HCT116 (cell line): ENCODE results near the gene TMEM178B. TPM values are rescaled to one million over a fixed set of nuclear protein-coding genes. Genes with fewer than 3 reads are reported as not detected.

ENCODE experiments used
- ATAC-seq: fragments of 200-7000 bp; cut with Tn5 transposase; 2 replicates; pipeline ENCODE4 v1.9.1; 2020; ENCODE audit warnings: mild to moderate bottlenecking, moderate library complexity
- BruUV-seq: library from RNA; stranded (reverse); fragments of 400-500 nt; replicated peaks from 2 replicates; lab custom pipeline; 2021; lab: Mats Ljungman, UMichigan
- CTCF ChIA-PET: fragments of 300-600 bp; sonication (Branson Sonifier 250); formaldehyde crosslinking; loops from one replicate; lab custom pipeline; 2021; ENCODE audit warnings: antibody characterized with exemption; lab: Charles Lee
- POLR2A ChIA-PET: fragments of 300-600, 350-600 bp; sonication (Branson Sonifier 250); formaldehyde crosslinking; loops from one replicate; lab custom pipeline; 2021; ENCODE audit warnings: antibody characterized with exemption; lab: Charles Lee
- RAD21 ChIA-PET, 2 experiments: fragments of 300-600 bp; sonication (Branson Sonifier 250); formaldehyde crosslinking; loops; one replicate each; lab custom pipeline; 2023; ENCODE audit warnings: low total read pairs in 2 of 2; ENCODE audit not compliant: uncharacterized antibody in 2 of 2, unreplicated experiment in 2 of 2, low non-redundant PET in 1 of 2; lab: Charles Lee
- DNase-seq: peaks from one replicate; pipeline ENCODE4 v3.0.0-alpha.2; 2010; ENCODE audit warnings: low read depth, low spot score
- H2AFZ ChIP-seq: fragments of 200-600 bp; shearing (Covaris generic), sonication (generic); 2 replicates; pipeline ENCODE4 v1.6.1; 2017; ENCODE audit warnings: low read depth, mixed run types, mixed read lengths, antibody characterized with exemption, low read length; ENCODE audit not compliant: poor library complexity, severe bottlenecking
- H3K27ac ChIP-seq: 2 replicates; pipeline ENCODE4 v1.5.1; 2012; ENCODE audit warnings: low read depth, low read length
- H3K27me3 ChIP-seq: fragments of 200-600 bp; sonication (generic); 2 replicates; pipeline ENCODE4 v1.6.1; 2016; ENCODE audit warnings: mixed run types, low read length, mixed read lengths; ENCODE audit not compliant: insufficient read depth
- H3K36me3 ChIP-seq, 2 experiments: fragments of 200-500 bp in 1 of 2; fragments of 200-600 bp in 1 of 2; sonication (Bioruptor generic) in 1 of 2; sonication (generic) in 1 of 2; 2 replicates each; pipeline versions ENCODE4 v1.5.1 to v1.6.1; 2014 to 2016; ENCODE audit warnings: low read length in 2 of 2, inconsistent platforms in 1 of 2, mixed read lengths in 1 of 2, mixed run types in 1 of 2; ENCODE audit not compliant: insufficient read depth in 2 of 2, control insufficient read depth in 1 of 2
- H3K4me1 ChIP-seq, 2 experiments: fragments of 200-600 bp in 1 of 2; sonication (generic) in 1 of 2; 2 replicates each; pipeline versions ENCODE4 v1.5.1 to v1.6.1; 2012 to 2017; ENCODE audit warnings: low read length in 2 of 2, inconsistent platforms in 1 of 2, mild to moderate bottlenecking in 1 of 2, mixed read lengths in 1 of 2, mixed run types in 1 of 2, moderate library complexity in 1 of 2; ENCODE audit not compliant: insufficient read depth in 2 of 2, control insufficient read depth in 1 of 2
- H3K4me2 ChIP-seq: fragments of 200-600 bp; sonication (generic); 2 replicates; pipeline ENCODE4 v1.6.1; 2017; ENCODE audit warnings: mixed run types, low read length, mixed read lengths
- H3K4me3 ChIP-seq, 2 experiments: fragments of 200-600 bp in 1 of 2; sonication (generic) in 1 of 2; replicated peaks in 1 of 2; 2 replicates each; pipeline ENCODE4 v1.5.1; 2011 to 2016; ENCODE audit warnings: low read length in 2 of 2, control low read depth in 1 of 2, low read depth in 1 of 2, mild to moderate bottlenecking in 1 of 2, mixed read lengths in 1 of 2, mixed run types in 1 of 2
- H3K79me2 ChIP-seq: fragments of 200-600 bp; sonication (generic); 2 replicates; pipeline ENCODE4 v1.6.1; 2017; ENCODE audit warnings: mild to moderate bottlenecking, mixed run types, low read length, moderate library complexity, mixed read lengths; ENCODE audit not compliant: insufficient read depth
- H3K9ac ChIP-seq: fragments of 200-600 bp; sonication (generic); 2 replicates; pipeline ENCODE4 v1.6.1; 2016; ENCODE audit warnings: low read length, mixed read lengths
- H3K9me2 ChIP-seq: fragments of 200-600 bp; sonication (generic), shearing (Covaris generic); 2 replicates; pipeline ENCODE4 v1.6.1; 2017; ENCODE audit warnings: mixed run types, mild to moderate bottlenecking, moderate library complexity; ENCODE audit not compliant: insufficient read depth
- H3K9me3 ChIP-seq, 2 experiments: fragments of 200-500 bp in 1 of 2; fragments of 200-600 bp in 1 of 2; sonication (Bioruptor generic) in 1 of 2; sonication (generic) in 1 of 2; 2 replicates each; pipeline ENCODE4 v1.6.1; 2014 to 2017; ENCODE audit warnings: low read length in 2 of 2, mixed read lengths in 2 of 2, inconsistent platforms in 1 of 2, low read depth in 1 of 2, mild to moderate bottlenecking in 1 of 2, mixed run types in 1 of 2, moderate library complexity in 1 of 2; ENCODE audit not compliant: control insufficient read depth in 1 of 2, insufficient read depth in 1 of 2
- H4K20me1 ChIP-seq: fragments of 200-600 bp; sonication (generic), shearing (Covaris generic); 2 replicates; pipeline ENCODE4 v1.6.1; 2017; ENCODE audit warnings: mixed run types, mild to moderate bottlenecking, moderate library complexity; ENCODE audit not compliant: insufficient read depth
- EGR1 ChIP-seq: IDR thresholded peaks from 2 replicates; pipeline ENCODE4 v1.6.1; 2012; ENCODE audit warnings: low read depth
- ELF1 ChIP-seq: IDR thresholded peaks from 2 replicates; pipeline ENCODE4 v1.6.1; 2012; ENCODE audit warnings: low read depth, borderline replicate concordance
- EZH2 ChIP-seq: fragments of 200-600 bp; sonication (generic); IDR thresholded peaks from 2 replicates; pipeline ENCODE4 v1.6.1; 2017; ENCODE audit warnings: antibody characterized with exemption, mixed run types
- EZH2phosphoT487 ChIP-seq: fragments of 200-600 bp; IDR thresholded peaks from 2 replicates; pipeline ENCODE4 v1.6.1; 2018; ENCODE audit warnings: antibody characterized with exemption, borderline replicate concordance
- FOSL1 ChIP-seq: IDR thresholded peaks from 2 replicates; pipeline ENCODE4 v1.6.1; 2012; ENCODE audit warnings: low read depth
- JUND ChIP-seq: IDR thresholded peaks from 2 replicates; pipeline ENCODE4 v1.6.1; 2012
- POLR2A ChIP-seq: IDR thresholded peaks from 2 replicates; pipeline ENCODE4 v1.7.0; 2011; ENCODE audit warnings: borderline replicate concordance; ENCODE audit not compliant: insufficient read depth, insufficient read length; ENCODE audit errors: extremely low read depth
- RAD21 ChIP-seq: IDR thresholded peaks from 2 replicates; pipeline ENCODE4 v1.6.1; 2012; ENCODE audit warnings: low read depth, mild to moderate bottlenecking
- SIN3A ChIP-seq: IDR thresholded peaks from 2 replicates; pipeline ENCODE4 v1.6.1; 2012; ENCODE audit warnings: low read depth
- SP1 ChIP-seq: IDR thresholded peaks from 2 replicates; pipeline ENCODE4 v1.6.1; 2012; ENCODE audit warnings: low read depth
- SRF ChIP-seq: IDR thresholded peaks from 2 replicates; pipeline ENCODE4 v1.6.1; 2012; ENCODE audit warnings: low read depth
- TCF7L2 ChIP-seq: IDR thresholded peaks from 2 replicates; pipeline ENCODE4 v1.7.0; 2011; ENCODE audit warnings: borderline replicate concordance, inconsistent platforms; ENCODE audit not compliant: insufficient read depth, insufficient read length; ENCODE audit errors: extremely low read depth
- YY1 ChIP-seq: IDR thresholded peaks from 2 replicates; pipeline ENCODE4 v1.6.1; 2011; ENCODE audit warnings: low read length, low read depth, moderate library complexity, mild to moderate bottlenecking; ENCODE audit not compliant: insufficient replicate concordance; ENCODE audit errors: extremely low read depth
- ZFX ChIP-seq: fragments of 450-650 bp; IDR thresholded peaks from 2 replicates; pipeline ENCODE4 v1.6.1; 2017
- ZNF274 ChIP-seq: fragments of 200-500 bp; sonication (Bioruptor generic); IDR thresholded peaks from 2 replicates; pipeline ENCODE4 v1.6.1; 2014; ENCODE audit warnings: mild to moderate bottlenecking, low read depth, low read length, inconsistent platforms
- intact Hi-C: fragments of 100-400 bp; cut with micrococcal nuclease; formaldehyde crosslinking; loops from 2 replicates; pipeline ENCODE4 v1.10.0; 2022
- total RNA-seq: library from RNA; stranded (reverse); gene quantifications from one replicate; pipeline ENCODE4 v1.2.1, GENCODE V29; 2021; ENCODE audit not compliant: unreplicated experiment
- TF ChIP-seq, protein P1 (sequence below): IDR thresholded peaks from 2 replicates; pipeline ENCODE4 v1.6.1; 2011; ENCODE audit warnings: mild to moderate bottlenecking, low read length, moderate library complexity; ENCODE audit not compliant: insufficient replicate concordance; ENCODE audit errors: extremely low read depth
- TF ChIP-seq, protein P2 (sequence below): IDR thresholded peaks from 2 replicates; pipeline ENCODE4 v1.6.1; 2012
- TF ChIP-seq, protein P3 (sequence below): IDR thresholded peaks from 2 replicates; pipeline ENCODE4 v1.6.1; 2012
- TF ChIP-seq, protein P4 (sequence below), 3 experiments: fragments of 200-600 bp in 1 of 3; sonication (generic) in 1 of 3; IDR thresholded peaks in 2 of 3; conservative IDR thresholded peaks in 1 of 3; 2 replicates each; pipeline ENCODE4 v1.5.1; 2012 to 2017; ENCODE audit warnings: low read depth in 2 of 3, low read length in 2 of 3, antibody characterized with exemption in 1 of 3, borderline replicate concordance in 1 of 3, control low read depth in 1 of 3, mild to moderate bottlenecking in 1 of 3, mixed read lengths in 1 of 3, mixed run types in 1 of 3, moderate library complexity in 1 of 3; ENCODE audit not compliant: insufficient read depth in 1 of 3

TMEM178B gene
- total RNA-seq, 1 experiment from 2014 or later, result 0.02 TPM

DNA sequence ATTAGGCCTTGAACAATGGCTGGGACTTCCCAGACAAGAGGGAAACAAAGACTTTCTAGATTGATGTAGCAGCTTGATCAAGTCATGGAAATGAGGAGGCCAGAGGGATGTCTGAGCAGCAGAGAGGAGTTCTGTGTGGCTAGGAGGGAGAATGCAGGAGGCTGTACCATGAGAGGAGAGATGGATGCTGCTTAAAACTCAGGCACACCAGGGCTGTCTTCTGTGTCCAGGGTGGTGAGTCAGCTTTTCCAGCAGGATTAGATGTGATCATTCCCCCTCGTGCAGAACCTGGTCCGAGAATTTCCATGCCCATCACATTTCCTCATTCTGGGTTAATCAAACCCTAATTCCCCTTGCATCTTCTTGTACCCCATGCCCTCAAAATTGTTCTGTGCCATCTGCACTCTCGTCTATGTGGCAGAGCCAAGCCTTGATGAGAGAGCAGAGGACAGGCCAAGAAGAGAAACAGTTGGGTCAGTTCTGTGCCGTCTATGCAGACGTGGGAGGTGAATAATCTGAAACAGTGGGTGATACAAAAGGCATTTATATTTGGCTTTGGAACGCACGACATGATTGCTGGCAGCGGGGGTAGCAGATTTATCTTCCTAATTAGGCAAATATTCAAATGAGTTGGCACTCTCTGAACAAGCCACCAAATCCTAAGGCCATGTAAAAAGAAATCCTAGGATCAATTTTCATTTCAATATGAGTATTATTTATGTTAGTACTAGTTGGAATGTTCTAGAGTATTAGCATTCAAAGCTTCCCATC, 160.7 kb downstream of the TMEM178B start:
- no peaks in the 10 kb centered on the region for H3K79me2 ChIP-seq
- H4K20me1 ChIP-seq, result no peaks in the 10 kb centered on the region
- no peaks in the 10 kb centered on the region for H3K9me2 ChIP-seq
- CTCF ChIA-PET, result no interaction called here
- no peaks in the 10 kb centered on the region for H3K4me1 ChIP-seq
- no peak for TF ChIP-seq EZH2
- TF ChIP-seq RAD21, result no peak
- TF ChIP-seq SRF, result no peak
- TF ChIP-seq TCF7L2, result no peak
- no peak for TF ChIP-seq EZH2phosphoT487
- TF ChIP-seq ZFX, result no peak
- TF ChIP-seq, protein P1, sequence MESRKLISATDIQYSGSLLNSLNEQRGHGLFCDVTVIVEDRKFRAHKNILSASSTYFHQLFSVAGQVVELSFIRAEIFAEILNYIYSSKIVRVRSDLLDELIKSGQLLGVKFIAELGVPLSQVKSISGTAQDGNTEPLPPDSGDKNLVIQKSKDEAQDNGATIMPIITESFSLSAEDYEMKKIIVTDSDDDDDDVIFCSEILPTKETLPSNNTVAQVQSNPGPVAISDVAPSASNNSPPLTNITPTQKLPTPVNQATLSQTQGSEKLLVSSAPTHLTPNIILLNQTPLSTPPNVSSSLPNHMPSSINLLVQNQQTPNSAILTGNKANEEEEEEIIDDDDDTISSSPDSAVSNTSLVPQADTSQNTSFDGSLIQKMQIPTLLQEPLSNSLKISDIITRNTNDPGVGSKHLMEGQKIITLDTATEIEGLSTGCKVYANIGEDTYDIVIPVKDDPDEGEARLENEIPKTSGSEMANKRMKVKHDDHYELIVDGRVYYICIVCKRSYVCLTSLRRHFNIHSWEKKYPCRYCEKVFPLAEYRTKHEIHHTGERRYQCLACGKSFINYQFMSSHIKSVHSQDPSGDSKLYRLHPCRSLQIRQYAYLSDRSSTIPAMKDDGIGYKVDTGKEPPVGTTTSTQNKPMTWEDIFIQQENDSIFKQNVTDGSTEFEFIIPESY, result no peak
- TF ChIP-seq, protein P2, sequence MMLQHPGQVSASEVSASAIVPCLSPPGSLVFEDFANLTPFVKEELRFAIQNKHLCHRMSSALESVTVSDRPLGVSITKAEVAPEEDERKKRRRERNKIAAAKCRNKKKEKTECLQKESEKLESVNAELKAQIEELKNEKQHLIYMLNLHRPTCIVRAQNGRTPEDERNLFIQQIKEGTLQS, result no peak
- TF ChIP-seq ELF1, result no peak
- TF ChIP-seq JUND, result no peak
- no peak for TF ChIP-seq FOSL1
- TF ChIP-seq EGR1, result no peak
- TF ChIP-seq, protein P3, sequence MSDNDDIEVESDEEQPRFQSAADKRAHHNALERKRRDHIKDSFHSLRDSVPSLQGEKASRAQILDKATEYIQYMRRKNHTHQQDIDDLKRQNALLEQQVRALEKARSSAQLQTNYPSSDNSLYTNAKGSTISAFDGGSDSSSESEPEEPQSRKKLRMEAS, result no peak
- no peak for TF ChIP-seq SIN3A
- TF ChIP-seq, protein P4, sequence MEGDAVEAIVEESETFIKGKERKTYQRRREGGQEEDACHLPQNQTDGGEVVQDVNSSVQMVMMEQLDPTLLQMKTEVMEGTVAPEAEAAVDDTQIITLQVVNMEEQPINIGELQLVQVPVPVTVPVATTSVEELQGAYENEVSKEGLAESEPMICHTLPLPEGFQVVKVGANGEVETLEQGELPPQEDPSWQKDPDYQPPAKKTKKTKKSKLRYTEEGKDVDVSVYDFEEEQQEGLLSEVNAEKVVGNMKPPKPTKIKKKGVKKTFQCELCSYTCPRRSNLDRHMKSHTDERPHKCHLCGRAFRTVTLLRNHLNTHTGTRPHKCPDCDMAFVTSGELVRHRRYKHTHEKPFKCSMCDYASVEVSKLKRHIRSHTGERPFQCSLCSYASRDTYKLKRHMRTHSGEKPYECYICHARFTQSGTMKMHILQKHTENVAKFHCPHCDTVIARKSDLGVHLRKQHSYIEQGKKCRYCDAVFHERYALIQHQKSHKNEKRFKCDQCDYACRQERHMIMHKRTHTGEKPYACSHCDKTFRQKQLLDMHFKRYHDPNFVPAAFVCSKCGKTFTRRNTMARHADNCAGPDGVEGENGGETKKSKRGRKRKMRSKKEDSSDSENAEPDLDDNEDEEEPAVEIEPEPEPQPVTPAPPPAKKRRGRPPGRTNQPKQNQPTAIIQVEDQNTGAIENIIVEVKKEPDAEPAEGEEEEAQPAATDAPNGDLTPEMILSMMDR (IDR thresholded peaks at IDR 0.05 in 2 of 3, conservative IDR thresholded peaks at IDR 0.05 in 1 of 3; ENCODE audit: borderline replicate concordance in 1 of 3, insufficient read depth in 1 of 3, low read depth in 2 of 3, low read length in 2 of 3), result no peak
- TF ChIP-seq ZNF274, result no peak
- TF ChIP-seq SP1, result no peak
- TF ChIP-seq POLR2A, result no peak
- TF ChIP-seq YY1, result no peak
- H3K4me2 ChIP-seq, result no peak overlapping the region
- RAD21 ChIA-PET, result no interaction called here
- no peaks in the 10 kb centered on the region for H3K9me3 ChIP-seq
- no TSS peak for BruUV-seq
- H3K27me3 ChIP-seq, result peaks cover 53% of the 10 kb centered on the region
- intact Hi-C loops, result no loop called here
- no peak overlapping the region for H2AFZ ChIP-seq
- H3K27ac ChIP-seq, result no peak overlapping the region
- H3K36me3 ChIP-seq, result no peaks in the 10 kb centered on the region
- no peak for DNase-seq
- H3K4me3 ChIP-seq, result no peak overlapping the region
- POLR2A ChIA-PET, result no interaction called here
- H3K9ac ChIP-seq, result no peak overlapping the region
- no peak for ATAC-seq
